ENCODE measurements around the gene PGAM2. TPM values are rescaled to one million over a fixed set of nuclear protein-coding genes. Genes with fewer than 3 reads are reported as not detected.

Gene PGAM2
- polyA plus RNA-seq, 1 experiment: 0.16 TPM

DNA sequence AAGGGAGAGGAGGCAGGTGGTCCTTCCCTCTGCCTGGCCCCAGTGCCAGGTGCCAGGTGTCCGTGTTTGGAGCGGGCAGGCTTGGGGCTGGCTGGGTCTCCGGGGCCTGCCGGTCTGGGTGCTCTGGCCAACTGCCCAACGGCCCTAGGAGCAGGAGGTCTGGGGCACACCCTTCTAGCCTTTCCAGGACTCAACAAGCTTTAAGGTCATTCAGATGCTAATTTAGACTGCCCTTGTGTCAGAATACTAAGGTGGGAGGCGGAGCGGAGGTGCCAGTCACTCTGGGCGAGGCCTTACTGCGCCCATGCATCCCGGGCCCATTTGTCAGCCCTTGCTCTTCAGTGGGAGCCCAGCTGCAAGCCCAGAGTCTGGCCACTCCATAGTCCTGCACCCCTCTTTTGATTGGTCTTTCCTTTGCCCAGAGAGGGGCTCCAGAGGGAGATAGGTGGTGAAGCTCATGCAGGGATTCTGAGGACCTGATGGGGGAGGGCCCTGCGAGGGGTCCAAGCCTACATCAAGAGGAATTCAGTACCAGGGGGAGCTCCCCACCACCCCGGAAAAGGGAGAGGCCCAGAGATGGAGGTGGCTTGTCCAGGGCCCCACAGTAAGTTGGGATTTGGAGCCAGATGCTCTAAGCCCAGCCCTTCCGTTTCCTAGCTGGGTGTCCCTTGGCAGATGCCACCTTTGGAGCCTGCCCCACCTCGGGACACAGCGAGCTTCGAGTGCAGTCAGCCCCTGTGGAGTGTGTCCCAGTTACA is 1.3 kb downstream of the PGAM2 start:
- TF ChIP-seq, protein P1, sequence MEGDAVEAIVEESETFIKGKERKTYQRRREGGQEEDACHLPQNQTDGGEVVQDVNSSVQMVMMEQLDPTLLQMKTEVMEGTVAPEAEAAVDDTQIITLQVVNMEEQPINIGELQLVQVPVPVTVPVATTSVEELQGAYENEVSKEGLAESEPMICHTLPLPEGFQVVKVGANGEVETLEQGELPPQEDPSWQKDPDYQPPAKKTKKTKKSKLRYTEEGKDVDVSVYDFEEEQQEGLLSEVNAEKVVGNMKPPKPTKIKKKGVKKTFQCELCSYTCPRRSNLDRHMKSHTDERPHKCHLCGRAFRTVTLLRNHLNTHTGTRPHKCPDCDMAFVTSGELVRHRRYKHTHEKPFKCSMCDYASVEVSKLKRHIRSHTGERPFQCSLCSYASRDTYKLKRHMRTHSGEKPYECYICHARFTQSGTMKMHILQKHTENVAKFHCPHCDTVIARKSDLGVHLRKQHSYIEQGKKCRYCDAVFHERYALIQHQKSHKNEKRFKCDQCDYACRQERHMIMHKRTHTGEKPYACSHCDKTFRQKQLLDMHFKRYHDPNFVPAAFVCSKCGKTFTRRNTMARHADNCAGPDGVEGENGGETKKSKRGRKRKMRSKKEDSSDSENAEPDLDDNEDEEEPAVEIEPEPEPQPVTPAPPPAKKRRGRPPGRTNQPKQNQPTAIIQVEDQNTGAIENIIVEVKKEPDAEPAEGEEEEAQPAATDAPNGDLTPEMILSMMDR (IDR thresholded peaks at IDR 0.05; ENCODE audit: insufficient read depth, low read depth, low read length): no peak
- no peak for DNase-seq (ENCODE audit: low read depth)

DNA sequence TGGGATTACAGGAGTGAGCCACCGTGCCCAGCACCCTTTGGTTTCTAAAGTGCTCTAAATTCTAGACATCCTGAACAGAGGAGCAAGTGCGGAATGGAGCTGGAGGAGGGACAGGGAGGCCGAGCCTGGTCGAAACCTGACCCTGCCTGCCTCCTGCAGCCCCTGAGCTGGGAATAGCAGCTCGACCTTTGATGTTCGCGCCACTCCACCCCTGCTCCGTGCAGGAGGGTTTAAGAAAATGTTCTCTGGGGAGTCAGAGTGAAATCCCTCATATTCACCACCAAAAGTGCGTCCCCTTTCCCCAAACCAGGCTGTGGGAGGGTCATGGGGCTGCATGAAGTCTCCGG is 1.8 kb downstream of the PGAM2 start:
- no peaks in the 10 kb centered on the region for H3K27me3 ChIP-seq (ENCODE audit: control insufficient read depth, insufficient read depth, low read length)
- POLR2A ChIA-PET: no interaction called here
- H3K4me3 ChIP-seq (ENCODE audit: low read depth, low read length): no peak overlapping the region
- TF ChIP-seq, protein P1 (IDR thresholded peaks at IDR 0.05; ENCODE audit: insufficient read depth, low read depth, low read length): no peak
- CTCF ChIA-PET: interaction anchor here (0.6 kb wide), 1 partner anchor 18 kb away, joined by 3 read pairs; no protein-coding TSS in a partner anchor
- H3K36me3 ChIP-seq (ENCODE audit: control insufficient read depth, insufficient read depth, low read length): peaks cover 28% of the 10 kb centered on the region
- no peak for DNase-seq (ENCODE audit: low read depth)

More for the DNA sequence above, 1.3 kb downstream of the PGAM2 start:
- POLR2A ChIA-PET: no interaction called here
- CTCF ChIA-PET: interaction anchor here (0.6 to 0.8 kb wide), 2 partner anchors 19 to 132 kb away, joined by 3 read pairs; no protein-coding TSS in a partner anchor
- Histone ChIP-seq H3K36me3 (ENCODE audit: control insufficient read depth, insufficient read depth, low read length) (peaks cover 23% of the 10 kb centered on the region), H3K27me3 (ENCODE audit: control insufficient read depth, insufficient read depth, low read length) (no peaks in the 10 kb centered on the region), H3K4me3 (ENCODE audit: low read depth, low read length) (no peak overlapping the region)

DNA sequence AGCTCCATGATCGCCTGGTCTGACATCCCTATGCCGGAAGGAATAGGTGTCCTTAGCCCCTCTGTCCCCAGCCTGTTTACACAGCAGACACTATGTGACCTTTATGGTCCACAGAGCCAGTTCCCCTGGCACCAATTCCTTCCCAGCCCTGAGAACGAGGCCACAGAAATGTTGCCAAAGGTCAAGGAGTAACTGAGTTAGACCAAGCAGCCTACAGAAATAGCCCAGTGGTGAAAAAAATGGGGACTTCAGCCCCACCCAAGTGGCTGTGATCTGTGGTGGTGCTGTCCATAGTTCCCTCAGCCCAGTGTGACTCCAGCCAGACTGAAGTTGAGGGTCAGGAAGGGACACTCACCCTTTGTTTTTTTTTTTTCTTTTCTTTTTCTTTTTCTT is 2.5 kb downstream of the PGAM2 start:
- Histone ChIP-seq H3K4me3 (ENCODE audit: low read depth, low read length) (no peak overlapping the region), H3K36me3 (ENCODE audit: control insufficient read depth, insufficient read depth, low read length) (peaks cover 33% of the 10 kb centered on the region), H3K27me3 (ENCODE audit: control insufficient read depth, insufficient read depth, low read length) (no peaks in the 10 kb centered on the region)
- ChIA-PET POLR2A (no interaction called here), CTCF (no interaction called here)
- DNase-seq (ENCODE audit: low read depth): no peak
- TF ChIP-seq, protein P1 (IDR thresholded peaks at IDR 0.05; ENCODE audit: insufficient read depth, low read depth, low read length): no peak

DNA sequence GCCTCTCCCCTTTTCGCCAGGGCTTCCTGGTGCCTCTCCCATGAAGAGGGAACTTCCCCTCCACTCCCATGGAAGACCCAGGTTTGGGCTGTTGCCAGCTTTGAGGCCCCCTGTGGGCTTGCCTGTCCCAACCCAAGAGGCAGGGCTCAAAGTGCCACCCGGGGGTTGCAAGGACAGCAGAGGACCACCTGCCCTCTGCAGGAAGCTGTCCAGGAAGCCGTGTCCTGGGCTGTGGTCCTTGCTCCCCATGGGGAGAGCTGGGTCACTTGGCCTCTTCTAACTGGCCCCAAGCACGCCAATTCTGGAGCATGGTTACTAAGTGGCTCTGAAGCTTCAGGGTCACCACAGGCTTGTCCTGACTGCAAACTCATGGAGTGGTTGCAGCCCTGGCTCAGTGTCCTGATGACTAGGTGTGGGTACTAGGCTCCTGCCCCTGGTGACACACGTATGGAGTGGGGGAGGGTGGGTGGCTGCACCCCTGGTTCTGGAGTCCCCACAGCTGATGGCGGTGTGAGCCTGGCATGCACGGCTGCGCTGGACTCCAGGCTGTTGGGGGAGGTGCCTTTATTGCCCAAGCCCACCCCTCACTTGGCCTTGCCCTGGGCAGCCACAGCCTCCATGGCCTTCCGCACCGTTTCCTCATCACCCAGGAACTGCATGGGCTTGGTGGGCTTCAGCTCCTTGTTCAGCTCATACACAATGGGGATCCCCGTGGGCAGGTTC is 3.0 kb downstream of the PGAM2 start:
- POLR2A ChIA-PET: no interaction called here
- DNase-seq (ENCODE audit: low read depth): no peak
- Histone ChIP-seq H3K4me3 (ENCODE audit: low read depth, low read length) (no peak overlapping the region), H3K27me3 (ENCODE audit: control insufficient read depth, insufficient read depth, low read length) (no peaks in the 10 kb centered on the region), H3K36me3 (ENCODE audit: control insufficient read depth, insufficient read depth, low read length) (peaks cover 38% of the 10 kb centered on the region)
- CTCF ChIA-PET: interaction anchor here (2.0 kb wide), 1 partner anchor 10 kb away, joined by 5 read pairs; no protein-coding TSS in a partner anchor
- TF ChIP-seq, protein P1 (IDR thresholded peaks at IDR 0.05; ENCODE audit: insufficient read depth, low read depth, low read length): no peak

DNA sequence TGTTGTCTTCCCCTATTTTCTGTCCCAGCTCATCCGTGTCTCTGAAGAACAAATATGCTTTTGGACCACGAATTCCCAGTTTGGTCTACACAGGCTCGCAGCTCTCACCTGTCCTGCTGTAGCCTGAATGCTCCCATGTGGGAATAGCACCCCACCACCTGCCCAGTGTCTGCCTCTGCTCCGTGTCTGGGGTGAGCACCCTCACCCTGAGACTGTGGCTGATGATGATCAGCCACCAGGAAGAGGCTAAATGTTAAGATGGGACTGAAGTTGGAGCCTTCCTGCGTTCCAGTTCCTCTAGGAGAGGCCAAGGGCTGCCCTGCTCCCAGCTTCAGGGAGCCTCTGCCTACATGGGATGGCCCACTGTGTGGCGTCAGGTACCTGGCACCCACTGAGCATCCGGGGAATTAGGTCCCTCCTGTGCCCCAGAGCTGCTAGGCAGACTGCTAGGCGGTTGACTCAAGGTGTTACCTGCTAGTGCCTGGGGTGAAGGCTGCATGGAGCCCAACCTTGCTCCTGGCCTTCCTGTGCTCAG is 3.7 kb downstream of the PGAM2 start:
- no peak for DNase-seq (ENCODE audit: low read depth)
- Histone ChIP-seq H3K27me3 (ENCODE audit: control insufficient read depth, insufficient read depth, low read length) (no peaks in the 10 kb centered on the region), H3K4me3 (ENCODE audit: low read depth, low read length) (no peak overlapping the region), H3K36me3 (ENCODE audit: control insufficient read depth, insufficient read depth, low read length) (peaks cover 45% of the 10 kb centered on the region)
- CTCF ChIA-PET: interaction anchor here (2.0 kb wide), 1 partner anchor 11 kb away, joined by 5 read pairs; no protein-coding TSS in a partner anchor
- TF ChIP-seq, protein P1 (IDR thresholded peaks at IDR 0.05; ENCODE audit: insufficient read depth, low read depth, low read length): no peak
- POLR2A ChIA-PET: no interaction called here
